C4-2B (cell line): ENCODE results near the gene ADAMTS15.

Experiments used
- H3K27ac ChIP-seq: fragments of 450-650 bp; 2 replicates; pipeline ENCODE4 v1.5.1; 2017
- CTCF ChIP-seq: fragments of 450-650 bp; conservative IDR thresholded peaks from 2 replicates; pipeline ENCODE4 v1.5.1; 2017; ENCODE audit warnings: mild to moderate bottlenecking
- ZFX ChIP-seq: fragments of 450-650 bp; IDR thresholded peaks from 2 replicates; pipeline ENCODE4 v1.6.1; 2017

ADAMTS15 gene

DNA sequence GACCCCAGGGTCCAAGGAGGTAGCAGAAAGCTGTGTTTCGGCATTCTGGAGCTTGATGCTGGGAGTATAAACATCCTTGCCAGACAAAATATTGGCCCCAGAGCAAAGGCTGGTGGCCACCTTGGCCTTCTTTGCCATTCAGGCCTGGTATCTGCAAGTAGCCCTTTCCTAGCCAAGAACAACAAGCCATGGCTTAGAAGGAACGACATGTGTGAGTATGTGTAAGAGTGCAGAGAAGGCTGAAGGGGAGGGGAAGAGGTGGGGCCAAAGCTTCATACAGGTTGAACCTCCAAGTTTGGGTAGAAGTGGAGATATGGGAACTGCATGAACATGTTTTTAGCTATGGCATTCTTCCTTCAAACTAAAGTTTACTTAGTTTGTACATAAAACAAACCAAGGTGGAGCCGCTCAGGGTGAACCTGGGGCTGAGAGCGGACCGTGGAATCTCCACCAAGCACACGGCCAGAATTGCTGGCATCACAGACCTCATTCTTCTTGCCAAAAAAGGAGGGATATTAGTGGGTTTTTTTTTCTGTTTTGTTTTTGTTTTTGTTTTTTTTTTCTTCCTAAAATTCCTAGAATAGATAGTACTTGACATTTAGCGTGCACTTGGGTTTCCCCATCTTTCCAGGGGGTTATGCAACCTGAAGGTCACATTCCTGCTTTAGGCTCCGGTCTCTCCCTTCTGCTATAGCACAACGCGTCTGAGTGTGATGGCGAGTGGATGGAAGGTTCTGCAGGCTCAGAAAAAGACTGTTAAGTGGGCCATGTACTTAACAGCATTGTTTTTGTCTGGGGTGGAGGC, 70.9 kb downstream of the ADAMTS15 start:
- H3K27ac ChIP-seq = no peak overlapping the region
- TF ChIP-seq CTCF (no peak), ZFX (no peak)

GRCh38 chr11:130520271-130520671, 71.8 kb downstream of the ADAMTS15 start:
- H3K27ac ChIP-seq = no peak overlapping the region
- TF ChIP-seq ZFX (no peak), CTCF (no peak)

DNA sequence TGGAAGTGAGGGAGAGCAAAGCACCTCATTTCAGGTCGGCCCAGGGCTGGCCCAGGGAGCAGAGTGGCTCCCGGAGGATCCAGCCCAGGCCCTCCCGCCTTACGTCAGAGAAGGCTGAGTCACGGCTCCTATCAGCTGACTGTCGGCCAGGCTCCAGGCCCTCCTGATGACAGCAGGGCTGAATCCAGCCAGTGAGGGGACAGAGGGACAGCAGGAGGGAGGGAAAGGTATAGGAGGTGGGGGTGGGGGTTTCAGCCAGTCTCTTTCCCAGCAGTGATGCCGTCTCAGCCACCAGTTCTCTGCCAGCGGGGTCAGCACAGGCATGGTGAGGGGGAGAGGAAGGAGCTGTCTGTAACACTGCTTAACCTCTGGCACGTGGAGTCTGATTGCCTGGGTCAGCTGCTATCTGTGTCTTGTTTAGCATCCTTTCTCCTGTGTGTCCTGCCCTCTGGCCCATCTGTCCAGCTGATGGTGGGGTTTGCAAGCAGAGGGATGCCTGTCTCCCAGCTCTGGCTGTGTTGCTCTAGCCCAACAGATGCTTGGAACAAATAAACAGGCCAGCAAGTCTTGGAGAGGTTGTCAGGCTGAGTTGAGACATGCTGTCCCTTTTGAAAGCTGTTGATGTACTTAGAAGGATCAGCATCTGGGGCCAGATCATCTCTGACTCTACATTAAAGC, 74.0 kb downstream of the ADAMTS15 start:
- no peak overlapping the region for H3K27ac ChIP-seq
- TF ChIP-seq ZFX (no peak), CTCF (no peak)

GRCh38 chr11:130523166-130523565, 74.7 kb downstream of the ADAMTS15 start:
- TF ChIP-seq ZFX (no peak), CTCF (no peak)

GRCh38 chr11:130523609-130524008, 75.2 kb downstream of the ADAMTS15 start:
- no peak for TF ChIP-seq ZFX
- no peak for TF ChIP-seq CTCF

More at GRCh38 chr11:130523166-130523565, 74.7 kb downstream of the ADAMTS15 start:
- no peak overlapping the region for H3K27ac ChIP-seq

GRCh38 chr11:130524132-130524790, 75.8 kb downstream of the ADAMTS15 start:
- no peak overlapping the region for H3K27ac ChIP-seq
- TF ChIP-seq CTCF = no peak
- TF ChIP-seq ZFX = no peak

More at GRCh38 chr11:130523609-130524008, 75.2 kb downstream of the ADAMTS15 start:
- no peak overlapping the region for H3K27ac ChIP-seq

DNA sequence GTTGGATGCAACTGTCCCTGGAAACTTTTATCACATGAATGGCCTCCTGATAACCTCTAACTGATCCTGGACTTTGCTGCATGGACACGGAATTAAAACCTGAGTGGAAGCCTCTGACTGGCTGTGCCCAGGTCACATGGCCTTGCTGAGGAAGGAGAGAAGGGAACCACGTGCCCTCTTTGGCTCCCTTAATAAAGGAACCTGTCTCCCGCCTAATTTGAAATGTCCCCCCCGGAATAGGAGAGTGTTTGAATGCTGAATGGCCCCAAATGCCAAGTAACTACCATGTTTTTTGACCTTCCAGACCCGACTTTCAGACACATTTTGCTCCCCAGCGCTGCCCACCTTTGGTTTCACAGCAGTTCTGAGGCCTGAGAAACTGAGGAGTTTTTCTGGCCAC, 76.9 kb downstream of the ADAMTS15 start:
- no peak overlapping the region for H3K27ac ChIP-seq
- TF ChIP-seq CTCF = no peak
- no peak for TF ChIP-seq ZFX
